Measurements from ENCODE around the gene MYCBP2.

GRCh38 chr13:77002590-77003190 lies 324.2 kb downstream of the MYCBP2 start:
- TF ChIP-seq EZH2phosphoT487 (IDR thresholded peaks at IDR 0.05; ENCODE audit: borderline replicate concordance, low read depth, low read length), result no peak
- TF ChIP-seq CTCF (conservative IDR thresholded peaks at IDR 0.05; ENCODE audit: low read length), result peak; percentile 85

Data from OCI-LY7 (cell line).